OCI-LY7 (cell line): ENCODE results near the gene RASL12.

Experiments used
- CTCF ChIP-seq: fragments of 200-600 bp; sonication (generic); conservative IDR thresholded peaks from 2 replicates; pipeline ENCODE4 v1.5.1; 2014; ENCODE audit warnings: mild to moderate bottlenecking, antibody characterized with exemption, low read length, moderate library complexity, mixed read lengths
- EZH2phosphoT487 ChIP-seq: fragments of 200-600 bp; sonication (generic); IDR thresholded peaks from 2 replicates; pipeline ENCODE4 v1.6.1; 2018; ENCODE audit warnings: low read depth, borderline replicate concordance, mild to moderate bottlenecking, mixed run types, antibody characterized with exemption, low read length, moderate library complexity, mixed read lengths

DNA sequence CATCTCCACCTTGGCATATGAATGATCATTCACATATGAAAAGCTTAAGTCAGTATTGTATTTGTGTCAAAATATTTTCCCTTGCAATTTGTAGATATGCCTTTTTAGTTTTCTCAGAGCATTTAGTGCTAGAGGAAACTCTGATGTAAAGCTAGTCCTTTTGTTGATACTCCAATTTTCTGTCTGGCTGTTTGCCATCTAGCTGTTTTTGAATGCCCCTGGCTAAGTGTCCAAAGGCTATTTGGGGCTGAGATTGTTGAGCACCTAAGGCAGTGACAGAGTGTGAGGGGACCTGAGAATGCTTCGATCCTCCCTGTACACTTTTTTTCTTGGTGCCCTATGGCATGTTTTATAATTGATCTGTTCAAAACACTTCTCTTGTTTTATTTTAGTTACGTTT is 19.6 kb downstream of the RASL12 start:
- no peak for TF ChIP-seq CTCF
- TF ChIP-seq EZH2phosphoT487, result no peak
